Measurements from ENCODE around the gene GLYR1.
"Not testable (repeated sequence)": the region's sequence is repeated elsewhere in the genome, so short reads cannot be mapped to it uniquely, and the experiment has no call there.

The GLYR1 gene

DNA sequence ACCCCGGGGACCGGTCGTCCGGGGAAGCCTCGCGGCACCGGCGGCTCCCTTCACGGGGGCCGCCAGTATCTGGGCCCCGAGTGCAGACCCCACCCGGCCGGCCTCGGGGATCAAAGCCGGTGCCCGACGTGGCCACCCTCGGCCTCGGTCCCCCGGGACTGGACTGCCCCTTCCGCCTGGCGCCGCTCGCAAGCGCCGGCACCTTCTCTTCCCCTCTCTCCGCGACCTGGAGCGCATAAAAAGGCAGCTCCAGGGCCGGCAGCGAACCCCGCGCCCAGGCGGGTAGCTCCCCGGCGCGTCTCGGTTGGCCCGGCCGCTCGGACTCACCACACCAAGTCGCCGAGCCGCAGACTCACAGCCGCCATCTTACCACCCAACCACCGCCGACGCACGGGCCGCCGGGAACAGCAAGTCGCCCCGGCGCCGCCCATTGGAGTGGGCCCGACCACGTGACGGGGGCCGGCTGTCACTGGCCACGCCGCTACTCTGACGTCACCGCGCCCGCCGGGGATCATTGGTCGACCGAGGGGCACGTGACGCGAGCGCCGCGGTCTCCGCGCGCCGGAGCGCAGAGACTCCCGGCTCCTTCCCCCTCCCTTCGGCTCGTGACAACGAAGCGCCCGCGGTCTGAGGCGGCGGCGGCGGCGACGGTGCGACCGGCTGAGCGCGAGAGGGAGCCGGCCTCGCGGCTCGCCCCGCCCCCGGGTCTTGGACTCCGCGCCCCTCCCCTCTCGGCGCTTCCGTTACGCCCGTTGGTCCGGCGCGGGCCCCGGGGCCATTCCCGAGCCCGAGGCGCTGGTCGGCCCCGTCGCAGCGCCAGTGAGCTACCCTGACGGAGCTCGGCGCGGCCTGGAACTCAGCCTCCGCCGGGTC, at the start of gene GLYR1, which contains the start of gene UBN1:
Gene GLYR1 (minus strand): TSS at position 388 of the 873 bp plus-strand sequence. CDS start 23 bp downstream, at position 365.
Gene UBN1 (plus strand): TSS at position 581 of the 873 bp plus-strand sequence. CDS start 5,437 bp downstream, outside the sequence.
- Mint-ChIP-seq H3K27ac (peak within 1 kb of the TSS; percentile 96), H3K4me3 (peak within 1 kb of the TSS; percentile 90), H3K4me1 (peaks cover 41% of the 10 kb centered on the region), H3K9me3 (no peaks in the 10 kb centered on the region), H3K27me3 (no peaks in the 10 kb centered on the region), H3K36me3 (peaks cover 12% of the 10 kb centered on the region)
- peak; percentile 97 for ATAC-seq

DNA sequence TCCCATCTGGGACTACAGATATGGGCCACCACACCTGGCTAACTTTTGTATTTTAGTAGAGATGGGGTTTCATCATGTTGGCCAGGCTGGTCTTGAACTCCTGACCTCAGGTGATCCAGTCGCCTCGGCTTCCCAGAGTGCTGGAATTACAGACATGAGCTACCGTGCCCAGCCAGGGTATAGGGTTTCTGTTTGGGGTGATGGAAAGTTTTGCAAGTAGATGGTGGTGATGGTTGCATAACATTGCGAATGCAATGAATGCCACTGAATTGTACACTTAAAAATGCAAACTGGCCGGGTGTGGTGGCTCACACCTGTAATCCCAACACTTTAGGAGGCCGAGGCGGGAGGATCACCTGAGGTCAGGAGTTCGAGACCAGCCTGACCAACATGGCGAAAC, 49.7 kb upstream of the GLYR1 start:
- peaks cover 26% of the 10 kb centered on the region for H3K27me3 Mint-ChIP-seq
- not testable (repeated sequence) for H3K9me3 Mint-ChIP-seq, H3K27ac Mint-ChIP-seq, H3K4me3 Mint-ChIP-seq, ATAC-seq, H3K4me1 Mint-ChIP-seq, H3K36me3 Mint-ChIP-seq

DNA sequence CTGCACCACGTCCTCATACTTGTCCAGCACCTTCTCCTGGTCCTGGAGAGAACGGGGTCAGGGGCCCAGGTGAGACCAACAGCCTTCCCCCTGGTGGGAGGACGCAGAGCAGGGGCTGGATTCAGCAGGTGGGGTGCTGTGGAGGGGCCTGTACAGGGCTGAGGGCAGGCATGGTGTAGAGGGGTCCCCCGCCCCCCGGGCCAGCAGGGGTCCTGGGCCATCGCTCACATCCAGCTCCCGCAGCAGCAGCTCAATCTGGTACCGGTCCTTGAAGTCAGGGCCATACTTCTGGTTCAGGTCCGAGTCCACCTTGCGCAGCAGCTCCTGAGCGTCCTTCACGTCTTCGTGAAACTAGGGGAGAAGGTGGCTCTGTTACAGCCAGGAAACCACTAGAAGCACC, 48.3 kb upstream of the GLYR1 start:
- H3K27me3 Mint-ChIP-seq = peaks cover 26% of the 10 kb centered on the region
- H3K9me3 Mint-ChIP-seq = peaks cover 7% of the 10 kb centered on the region
- ATAC-seq = no peak
- H3K4me1 Mint-ChIP-seq = no peaks in the 10 kb centered on the region
- H3K4me3 Mint-ChIP-seq = no peak overlapping the region
- no peaks in the 10 kb centered on the region for H3K36me3 Mint-ChIP-seq
- no peak overlapping the region for H3K27ac Mint-ChIP-seq

DNA sequence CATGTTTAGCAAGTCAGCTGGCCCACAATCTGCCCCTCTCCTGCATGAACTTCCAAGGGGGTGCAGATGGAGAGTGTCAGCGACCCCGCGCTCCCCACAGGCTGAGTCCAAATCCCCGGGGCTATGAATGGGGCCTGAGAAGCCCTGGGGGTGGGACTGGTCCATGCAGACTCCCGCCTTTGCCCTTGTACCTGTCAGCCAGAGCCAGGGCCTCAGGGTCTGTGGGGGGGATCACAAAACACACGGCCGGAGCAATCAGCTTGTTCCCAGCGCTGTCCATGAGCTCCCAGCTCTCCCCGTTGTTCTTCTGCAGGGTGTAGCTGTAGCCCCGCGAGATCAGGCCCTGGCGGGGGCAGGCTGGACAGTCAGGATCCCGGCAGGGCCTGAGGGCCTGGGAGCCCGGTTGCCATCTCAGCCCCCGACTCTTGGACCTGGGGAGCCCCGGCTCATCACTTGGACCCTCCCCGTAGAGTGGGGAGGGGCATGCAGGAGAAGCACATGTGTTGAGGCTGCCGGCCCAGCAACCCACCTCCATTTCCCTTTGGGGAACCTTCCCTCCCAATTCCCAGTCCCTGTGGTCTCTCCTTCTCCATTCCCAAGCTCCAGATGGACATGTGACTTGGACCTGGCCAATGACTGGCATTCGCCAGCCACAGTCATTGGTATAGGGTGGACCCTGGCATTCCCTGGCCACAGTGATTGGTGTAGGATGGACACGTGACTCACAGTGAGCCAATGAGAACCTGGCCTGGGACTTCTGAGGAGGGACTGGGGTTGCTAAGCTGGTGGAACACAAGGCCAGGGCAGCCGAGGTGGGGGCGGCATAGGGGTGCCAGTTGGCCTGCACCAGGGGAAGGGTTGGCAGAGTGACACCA, 47.4 kb upstream of the GLYR1 start:
- Mint-ChIP-seq H3K9me3 (peaks cover 7% of the 10 kb centered on the region), H3K27me3 (peaks cover 26% of the 10 kb centered on the region), H3K4me1 (no peaks in the 10 kb centered on the region), H3K4me3 (no peak overlapping the region), H3K36me3 (no peaks in the 10 kb centered on the region), H3K27ac (no peak overlapping the region)
- ATAC-seq = no peak

DNA sequence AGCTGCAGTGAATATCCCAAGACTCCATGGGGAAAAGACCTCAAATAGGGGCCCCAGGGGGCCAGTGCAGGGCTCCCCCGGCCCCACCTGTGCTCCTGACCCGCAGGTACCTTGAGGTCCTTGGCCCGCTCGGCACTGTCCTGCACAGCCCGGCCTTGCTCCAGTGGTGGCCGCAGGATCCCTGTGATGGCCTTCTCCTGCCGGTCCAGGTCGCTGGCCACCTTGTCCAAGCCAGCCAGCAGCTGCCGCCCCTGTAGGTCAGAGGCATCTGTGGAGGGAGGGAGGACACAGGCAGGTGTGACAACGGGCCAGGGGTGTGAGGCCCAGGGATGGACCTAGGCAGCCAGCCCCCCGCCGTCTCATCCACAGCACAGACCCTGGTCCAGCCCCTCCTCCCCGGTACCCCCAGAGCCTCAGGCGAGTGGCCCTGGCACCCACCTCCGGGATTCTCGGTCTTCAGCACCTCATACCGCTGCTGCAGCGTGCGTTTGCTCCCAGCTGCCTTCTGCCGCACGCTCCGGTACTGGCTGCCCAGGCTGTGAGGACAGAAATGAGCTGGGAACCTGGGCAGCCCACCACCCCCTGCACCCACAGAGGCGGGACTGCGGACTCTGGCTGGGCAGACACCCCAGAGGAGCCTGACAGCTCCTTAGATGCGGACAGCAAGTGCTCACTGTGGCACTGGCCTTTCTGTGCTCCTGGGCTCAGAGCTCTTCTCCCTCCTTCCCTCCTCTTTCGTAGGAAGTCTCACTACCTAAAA, 46.2 kb upstream of the GLYR1 start:
- no peak for ATAC-seq
- H3K4me1 Mint-ChIP-seq = no peaks in the 10 kb centered on the region
- H3K9me3 Mint-ChIP-seq = peaks cover 2% of the 10 kb centered on the region
- no peaks in the 10 kb centered on the region for H3K36me3 Mint-ChIP-seq
- no peak overlapping the region for H3K4me3 Mint-ChIP-seq
- peaks cover 21% of the 10 kb centered on the region for H3K27me3 Mint-ChIP-seq
- no peak overlapping the region for H3K27ac Mint-ChIP-seq

DNA sequence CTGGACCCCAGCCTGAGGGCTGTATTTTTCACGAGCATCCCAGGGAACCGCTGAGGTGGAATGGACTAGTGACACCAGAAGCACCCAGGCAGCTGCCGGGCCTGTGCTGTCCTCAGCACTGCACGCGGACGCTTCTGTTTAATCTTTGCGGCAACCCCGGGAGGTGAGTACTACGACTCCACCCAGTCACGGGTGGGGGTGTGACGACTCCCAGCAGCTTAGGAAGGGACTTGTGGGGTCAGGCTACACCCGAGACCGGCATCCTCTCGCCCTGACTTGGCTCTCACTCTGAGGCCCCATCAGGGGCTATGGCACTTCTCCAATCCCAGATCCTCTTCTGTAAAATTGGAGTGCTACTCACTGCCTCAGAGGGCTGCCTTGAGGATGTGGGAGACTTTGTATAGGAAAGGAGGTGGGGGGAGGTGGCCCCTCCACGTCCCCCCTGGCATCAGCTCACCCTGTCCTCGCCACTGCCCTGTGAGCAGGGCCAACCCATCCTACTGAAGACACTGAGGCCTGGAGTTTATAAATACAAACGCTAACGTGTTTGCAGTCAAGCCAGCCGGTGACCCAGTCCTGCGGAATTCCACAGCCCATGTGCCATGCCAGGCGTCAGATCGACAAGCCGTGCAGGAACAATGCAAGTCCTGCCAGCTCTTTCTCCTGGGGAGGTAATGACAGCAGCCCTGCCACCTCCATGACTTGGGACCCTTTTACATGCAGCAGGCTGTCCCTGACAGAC, 45.4 kb upstream of the GLYR1 start:
- Mint-ChIP-seq H3K36me3 (peaks cover 4% of the 10 kb centered on the region), H3K27me3 (peaks cover 13% of the 10 kb centered on the region), H3K4me1 (no peaks in the 10 kb centered on the region), H3K27ac (no peak overlapping the region), H3K4me3 (no peak overlapping the region), H3K9me3 (no peaks in the 10 kb centered on the region)
- no peak for ATAC-seq

DNA sequence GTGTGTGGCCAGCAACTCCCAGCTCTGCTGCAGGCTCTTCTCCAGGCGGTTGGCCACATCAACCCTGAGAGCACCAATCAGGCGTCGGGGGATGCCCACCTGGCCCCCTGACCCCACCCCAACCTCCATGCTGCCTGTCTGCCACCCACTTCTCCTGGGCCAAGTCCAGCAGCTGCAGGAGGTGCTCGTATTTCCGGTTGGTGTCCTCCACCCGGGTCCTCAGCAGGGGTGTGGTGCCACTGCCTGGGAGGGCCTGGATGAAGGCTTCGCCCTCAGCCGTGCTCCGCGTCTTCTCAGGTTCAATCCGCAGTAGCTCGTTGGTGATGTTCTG, 44.8 kb upstream of the GLYR1 start:
- ATAC-seq = no peak
- H3K27ac Mint-ChIP-seq = no peak overlapping the region
- H3K36me3 Mint-ChIP-seq = peaks cover 4% of the 10 kb centered on the region
- peaks cover 11% of the 10 kb centered on the region for H3K27me3 Mint-ChIP-seq
- H3K4me1 Mint-ChIP-seq = no peaks in the 10 kb centered on the region
- H3K4me3 Mint-ChIP-seq = no peak overlapping the region
- H3K9me3 Mint-ChIP-seq = no peaks in the 10 kb centered on the region

DNA sequence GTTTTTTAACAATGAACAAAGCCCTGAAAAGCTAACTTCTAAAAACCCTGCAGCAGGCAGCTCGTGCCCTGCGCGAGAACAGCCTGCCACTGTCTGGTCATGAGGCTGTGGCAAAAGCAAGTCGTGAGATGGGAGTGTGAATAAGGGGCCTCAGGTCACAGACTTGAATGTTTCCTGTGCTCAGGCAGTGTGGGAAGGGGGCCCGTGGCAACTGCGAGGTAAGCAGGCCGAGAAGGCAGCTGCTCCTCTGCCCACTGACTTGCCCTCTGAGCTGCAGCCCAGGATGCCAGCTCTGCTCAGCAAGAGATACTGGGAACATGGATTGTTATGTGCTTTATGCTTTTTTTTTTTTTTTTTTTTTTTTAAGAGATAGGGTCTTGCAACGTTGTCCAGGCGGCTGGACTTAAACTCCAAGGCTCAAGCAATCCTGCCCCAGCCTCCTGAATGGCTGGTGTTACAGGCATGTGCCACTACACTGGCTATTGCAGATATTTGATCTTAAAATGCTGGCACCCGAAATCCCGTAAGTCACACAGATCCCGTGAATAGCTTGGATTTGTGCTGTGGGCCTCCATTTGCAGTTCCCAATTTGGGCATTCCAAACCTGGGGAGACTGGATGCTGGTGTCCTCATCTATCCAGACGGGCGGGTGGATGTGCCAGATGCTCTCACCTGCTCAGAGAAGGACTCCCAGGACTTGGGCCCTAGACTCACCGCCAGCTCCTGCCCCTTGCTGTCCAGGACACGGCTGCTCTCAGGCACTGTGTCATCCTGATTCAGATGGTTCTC, 44.2 kb upstream of the GLYR1 start:
- H3K27ac Mint-ChIP-seq = no peak overlapping the region
- H3K4me1 Mint-ChIP-seq = no peaks in the 10 kb centered on the region

DNA sequence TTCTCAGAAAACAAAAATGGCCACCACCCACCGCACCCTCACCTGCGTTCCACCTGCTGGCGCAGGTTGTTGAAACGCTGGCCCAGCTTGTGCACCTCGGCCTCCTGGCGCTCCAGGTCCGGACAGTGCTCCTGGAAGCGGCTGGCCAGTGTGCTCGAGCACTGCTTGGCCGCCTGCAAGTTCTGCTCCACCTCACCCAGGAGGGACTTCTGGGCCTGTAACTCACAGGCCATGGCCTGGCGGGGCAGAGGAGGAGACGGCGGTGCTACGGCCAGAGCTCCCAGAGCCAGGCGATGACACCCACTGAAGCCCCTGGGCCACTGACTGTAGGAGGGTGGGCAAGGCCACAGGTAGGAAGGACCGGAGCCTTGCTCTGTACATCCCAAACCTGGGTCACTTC, 43.6 kb upstream of the GLYR1 start:
- Mint-ChIP-seq H3K36me3 (peaks cover 13% of the 10 kb centered on the region), H3K9me3 (no peaks in the 10 kb centered on the region), H3K4me1 (no peaks in the 10 kb centered on the region), H3K4me3 (no peak overlapping the region), H3K27ac (no peak overlapping the region), H3K27me3 (peaks cover under 1% of the 10 kb centered on the region)
- no peak for ATAC-seq

More for the DNA sequence above, 44.2 kb upstream of the GLYR1 start:
- Mint-ChIP-seq H3K27me3 (peaks cover 7% of the 10 kb centered on the region), H3K36me3 (peaks cover 7% of the 10 kb centered on the region), H3K9me3 (no peaks in the 10 kb centered on the region), H3K4me3 (no peak overlapping the region)
- no peak for ATAC-seq

DNA sequence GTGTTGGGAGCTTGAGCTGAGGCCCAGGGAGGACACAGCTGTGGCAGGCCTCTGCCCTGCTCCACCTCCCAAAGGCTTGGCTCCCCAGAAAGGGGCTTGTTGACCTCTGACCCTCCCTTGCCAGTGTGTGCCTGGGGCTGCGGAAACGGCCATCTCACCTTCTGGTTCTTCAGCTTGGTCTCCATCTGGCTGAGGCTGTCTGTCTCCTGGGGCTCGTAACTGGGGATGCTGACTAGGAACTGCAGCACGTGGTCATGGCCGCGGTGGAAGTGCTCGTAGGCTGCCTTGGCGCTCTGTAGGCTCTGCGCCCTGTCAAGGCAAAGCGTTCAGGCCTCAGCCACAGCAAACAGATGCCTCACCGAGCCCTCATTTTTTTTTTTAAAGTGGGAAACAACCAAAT, 42.9 kb upstream of the GLYR1 start:
- Mint-ChIP-seq H3K4me1 (no peaks in the 10 kb centered on the region), H3K36me3 (peaks cover 20% of the 10 kb centered on the region), H3K9me3 (no peaks in the 10 kb centered on the region), H3K4me3 (no peak overlapping the region), H3K27ac (no peak overlapping the region), H3K27me3 (no peaks in the 10 kb centered on the region)
- no peak for ATAC-seq

DNA sequence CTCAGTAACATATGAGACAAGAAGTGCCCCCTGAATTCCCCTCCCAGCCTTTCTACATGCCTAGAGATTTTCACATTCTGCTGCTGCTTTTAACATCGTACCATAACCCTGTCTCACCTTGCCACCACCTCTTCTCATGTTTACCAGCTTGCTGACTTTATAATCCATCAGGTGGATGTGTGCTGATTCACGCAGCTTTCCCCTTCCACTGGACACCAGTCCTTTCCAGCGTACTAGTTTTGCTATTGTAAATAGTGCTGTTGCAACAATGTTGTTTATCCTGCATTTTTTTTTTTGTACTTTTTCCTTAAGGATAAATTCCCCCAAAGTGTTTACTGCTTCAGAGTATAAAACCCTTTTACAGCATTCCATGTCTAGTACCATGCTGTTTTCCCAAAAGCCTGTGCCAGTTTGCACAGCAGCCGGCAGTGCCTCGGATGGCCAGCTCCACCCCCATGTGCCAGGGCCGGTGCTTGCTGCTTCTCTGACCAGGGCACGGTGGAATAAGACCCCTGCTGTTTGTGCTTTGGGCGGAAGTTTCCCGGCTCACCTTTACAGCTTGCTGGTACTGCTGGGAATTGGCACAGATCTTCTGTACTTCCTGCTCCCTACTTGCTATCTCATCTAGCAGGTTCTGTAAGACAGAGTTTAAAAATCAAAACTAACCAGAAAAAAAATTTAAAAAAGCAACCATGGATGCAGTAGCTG, 41.5 kb upstream of the GLYR1 start:
- peaks cover 34% of the 10 kb centered on the region for H3K36me3 Mint-ChIP-seq
- H3K27ac Mint-ChIP-seq = no peak overlapping the region
- H3K27me3 Mint-ChIP-seq = no peaks in the 10 kb centered on the region
- H3K4me1 Mint-ChIP-seq = no peaks in the 10 kb centered on the region
- no peaks in the 10 kb centered on the region for H3K9me3 Mint-ChIP-seq
- no peak for ATAC-seq
- H3K4me3 Mint-ChIP-seq = no peak overlapping the region

DNA sequence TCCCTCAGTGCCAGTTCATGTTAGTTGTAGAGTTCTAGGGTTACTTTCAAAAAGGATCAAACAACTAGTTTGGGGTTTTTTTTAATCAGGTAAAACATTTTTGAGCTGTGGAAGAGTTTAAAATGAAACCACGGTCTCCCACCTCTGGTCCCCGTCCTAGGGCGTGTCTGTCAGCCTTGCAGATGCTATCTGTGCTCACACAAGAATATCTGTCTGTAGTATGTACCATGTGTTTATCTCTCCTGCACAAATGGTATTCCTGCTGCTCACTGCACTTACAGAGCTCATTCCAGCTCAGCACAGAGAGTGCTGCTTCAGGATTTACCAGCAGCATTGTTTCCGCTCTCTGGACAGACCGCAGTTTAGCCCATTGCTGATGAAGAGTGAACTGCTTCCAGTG, 39.1 kb upstream of the GLYR1 start:
- Mint-ChIP-seq H3K9me3 (no peaks in the 10 kb centered on the region), H3K4me3 (no peak overlapping the region), H3K4me1 (no peaks in the 10 kb centered on the region), H3K36me3 (peaks cover 55% of the 10 kb centered on the region), H3K27ac (no peak overlapping the region), H3K27me3 (no peaks in the 10 kb centered on the region)
- ATAC-seq = no peak

DNA sequence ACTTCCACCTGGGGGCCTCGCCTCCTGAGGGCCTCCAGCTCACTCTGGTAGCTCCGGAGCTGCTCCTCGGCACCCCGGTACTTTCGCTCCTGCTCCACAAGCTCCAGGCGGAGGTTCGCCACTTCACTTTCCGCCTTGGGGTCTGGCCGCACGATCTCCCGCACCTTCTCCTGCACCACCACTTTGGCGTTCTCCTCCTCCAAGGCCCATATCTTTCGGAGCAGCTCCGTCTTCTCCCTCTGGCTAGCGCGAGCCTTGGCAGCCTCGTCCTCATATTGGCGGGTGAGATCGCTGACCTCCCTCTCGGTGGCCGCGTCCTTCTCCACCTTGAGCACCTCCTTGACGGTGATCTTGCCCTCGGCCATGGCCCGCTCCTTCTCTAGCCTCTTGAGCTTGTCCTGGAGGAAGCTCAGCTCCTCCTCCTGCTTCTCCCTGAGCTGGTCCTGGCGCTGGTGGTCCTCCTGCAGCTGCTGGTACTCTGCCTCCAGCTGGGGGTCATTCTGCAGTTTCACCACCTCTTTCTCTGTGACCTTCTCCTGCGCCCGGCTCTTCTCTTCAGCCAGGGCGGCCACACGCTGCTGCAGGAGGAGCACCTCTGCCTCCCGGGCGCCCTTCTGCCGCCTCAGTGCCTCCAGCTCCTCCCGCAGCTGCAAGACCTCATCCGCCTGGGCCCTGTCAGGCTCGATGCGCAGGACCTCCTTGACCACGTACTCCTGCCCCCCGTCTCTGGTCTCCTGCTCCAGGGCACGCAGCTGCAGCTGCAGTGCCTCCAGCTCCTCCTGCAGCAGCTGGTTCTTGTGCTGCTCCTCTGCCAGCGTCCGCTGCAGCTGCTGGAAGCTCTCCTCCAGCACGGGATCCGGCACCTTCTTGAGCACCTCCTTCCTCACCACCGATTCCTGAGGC, 38.1 kb upstream of the GLYR1 start:
- Mint-ChIP-seq H3K27me3 (no peaks in the 10 kb centered on the region), H3K4me3 (no peak overlapping the region), H3K27ac (no peak overlapping the region), H3K36me3 (peaks cover 64% of the 10 kb centered on the region), H3K9me3 (no peaks in the 10 kb centered on the region), H3K4me1 (no peaks in the 10 kb centered on the region)
- ATAC-seq = no peak

All from stimulated activated memory B cell treated with anti-CD40 and anti-IgM and Interleukin-4, amounts not matched to agents 10 μg/mL and 1 μg/mL and 100 μg/mL, for 72 hours (primary cell).